K562 (cell line): ENCODE measurements around the gene BCAS3. TPM values are rescaled to one million over a fixed set of nuclear protein-coding genes. Genes with fewer than 3 reads are reported as not detected.

Experiments
- ATAC-seq: fragments of 200-7000 bp; cut with Tn5 transposase; 3 replicates; pipeline ENCODE4 v1.9.1; 2020; ENCODE audit warnings: moderate library complexity
- BruUV-seq: library from RNA; stranded (reverse); fragments of 400-500 nt; replicated peaks from 2 replicates; lab custom pipeline; 2021; lab: Mats Ljungman, UMichigan
- CTCF ChIA-PET: fragments of 300-600 bp; formaldehyde crosslinking; extraction: SDS; loops from one replicate; lab custom pipeline; 2021; ENCODE audit warnings: low intra/inter-chr PET ratio; lab: Yijun Ruan, JAX
- POLR2A ChIA-PET: fragments of 300-600, 350-650 bp; sonication (Branson Sonifier 250); formaldehyde crosslinking; extraction: SDS; loops from one replicate; lab custom pipeline; 2021; ENCODE audit warnings: antibody characterized with exemption, inconsistent platforms; lab: Yijun Ruan, JAX
- DNase-seq, 4 experiments: peaks; one replicate each; pipeline versions ENCODE4 v3.0.0 to v3.0.0-alpha.2; 2011 to 2018; ENCODE audit warnings: low spot score in 3 of 4, mixed read lengths in 3 of 4; ENCODE audit errors: extremely low read depth in 1 of 4
- FAIRE-seq: peaks from 2 replicates; lab custom pipeline; 2011; peaks lifted over from hg19 to GRCh38; lab: Jason Lieb, UNC
- H2AFZ ChIP-seq: 2 replicates; pipeline ENCODE4 v1.6.0; 2011; ENCODE audit warnings: low read depth, low read length, control low read depth, inconsistent platforms
- H3K27ac ChIP-seq: fragments of 200-600 bp; 3 replicates; pipeline ENCODE4 v1.8.0; 2011; ENCODE audit warnings: low read depth, mild to moderate bottlenecking, control low read depth, inconsistent platforms, low read length, moderate library complexity, mixed read lengths; ENCODE audit errors: extremely low read depth
- H3K27me3 ChIP-seq, 2 experiments: fragments of 300-600 bp in 1 of 2; 2 replicates in 1 of 2; 3 replicates in 1 of 2; pipeline versions ENCODE4 v1.6.0 to v1.8.0; 2011; ENCODE audit warnings: inconsistent platforms in 2 of 2, low read length in 2 of 2, mild to moderate bottlenecking in 1 of 2, mixed read lengths in 1 of 2, moderate library complexity in 1 of 2; ENCODE audit not compliant: control insufficient read depth in 2 of 2, insufficient read depth in 2 of 2
- H3K36me3 ChIP-seq: fragments of 300-600 bp; 3 replicates; pipeline ENCODE4 v1.8.0; 2011; ENCODE audit warnings: mild to moderate bottlenecking, low read length, inconsistent platforms; ENCODE audit not compliant: control insufficient read depth, insufficient read depth
- H3K4me1 ChIP-seq, 2 experiments: fragments of 200-600 bp in 1 of 2; replicated peaks in 1 of 2; 2 replicates in 1 of 2; 3 replicates in 1 of 2; pipeline versions ENCODE4 v1.5.1 to v1.8.0; 2011; ENCODE audit warnings: inconsistent platforms in 2 of 2, low read length in 2 of 2, mild to moderate bottlenecking in 1 of 2, mixed read lengths in 1 of 2, moderate library complexity in 1 of 2; ENCODE audit not compliant: control insufficient read depth in 2 of 2, insufficient read depth in 2 of 2
- H3K4me2 ChIP-seq: 2 replicates; pipeline ENCODE4 v1.6.1; 2011; ENCODE audit warnings: low read length, control low read depth, inconsistent platforms, mixed read lengths; ENCODE audit not compliant: insufficient read depth
- H3K4me3 ChIP-seq: fragments of 200-600 bp; sonication (generic), shearing (Covaris generic); 2 replicates; pipeline ENCODE4 v1.5.1; 2016; ENCODE audit warnings: control low read depth, inconsistent platforms
- H3K79me2 ChIP-seq: fragments of 200-600 bp; 3 replicates; pipeline ENCODE4 v1.8.0; 2011; ENCODE audit warnings: low read length, inconsistent platforms; ENCODE audit not compliant: control insufficient read depth, insufficient read depth
- H3K9ac ChIP-seq, 2 experiments: 2 replicates each; pipeline versions ENCODE4 v1.6.0 to v1.6.1; 2011; ENCODE audit warnings: low read depth in 2 of 2, low read length in 2 of 2, control low read depth in 1 of 2, inconsistent platforms in 1 of 2, mild to moderate bottlenecking in 1 of 2, mixed read lengths in 1 of 2; ENCODE audit not compliant: insufficient read depth in 1 of 2
- H3K9me1 ChIP-seq: one replicate; pipeline ENCODE4 v1.6.0; 2011; ENCODE audit warnings: inconsistent platforms, mild to moderate bottlenecking, low read length, moderate library complexity; ENCODE audit not compliant: control insufficient read depth, insufficient read depth
- H3K9me3 ChIP-seq: replicated peaks from 2 replicates; pipeline ENCODE4 v1.5.1; 2011; ENCODE audit warnings: low read depth, low read length, inconsistent platforms; ENCODE audit not compliant: control insufficient read depth, insufficient read depth
- H4K20me1 ChIP-seq: replicated peaks from 2 replicates; pipeline ENCODE4 v1.6.1; 2011; ENCODE audit warnings: low read length, inconsistent platforms, mixed read lengths; ENCODE audit not compliant: control insufficient read depth, insufficient read depth
- CCNT2 ChIP-seq: IDR thresholded peaks from 2 replicates; pipeline ENCODE4 v1.6.1; 2011; ENCODE audit warnings: borderline replicate concordance, low read depth, mild to moderate bottlenecking, moderate library complexity, mixed read lengths, low read length; ENCODE audit not compliant: insufficient read length; ENCODE audit errors: extremely low read depth
- CHCHD3 ChIP-seq: fragments of 250-450 bp; sonication (Bioruptor Pico); IDR thresholded peaks from 2 replicates; pipeline ENCODE4 v2.1.2; 2022; ENCODE audit warnings: mild to moderate bottlenecking
- DPF2 ChIP-seq: fragments of 450-650 bp; IDR thresholded peaks from 2 replicates; pipeline ENCODE4 v1.6.1; 2016
- ETV5 ChIP-seq: sonication (generic); formaldehyde crosslinking; IDR thresholded peaks from 2 replicates; pipeline ENCODE4 v1.4.0; 2020; ENCODE audit warnings: low read depth, mild to moderate bottlenecking, missing genetic modification reagents
- FIP1L1 ChIP-seq: fragments of 200-400 bp; formaldehyde crosslinking; IDR thresholded peaks from 2 replicates; pipeline ENCODE4 v1.6.1; 2018; ENCODE audit warnings: mild to moderate bottlenecking, low read depth, low read length; ENCODE audit not compliant: poor library complexity, severe bottlenecking
- HDAC1 ChIP-seq, 2 experiments: fragments of 450-650 bp; IDR thresholded peaks; 2 replicates each; pipeline ENCODE4 v1.6.1; 2016 to 2017; ENCODE audit warnings: inconsistent platforms in 1 of 2, mild to moderate bottlenecking in 1 of 2, moderate library complexity in 1 of 2
- ILK ChIP-seq: fragments of 450-650 bp; IDR thresholded peaks from 2 replicates; pipeline ENCODE4 v1.6.1; 2016; ENCODE audit warnings: missing genetic modification characterization, low read depth, mild to moderate bottlenecking, missing compliant biosample characterization, moderate library complexity, borderline replicate concordance
- SMAD1 ChIP-seq: fragments of 150-350 bp; IDR thresholded peaks from 2 replicates; pipeline ENCODE4 v1.6.1; 2014; ENCODE audit warnings: low read length, low read depth; ENCODE audit not compliant: partially characterized antibody
- SUPT5H ChIP-seq: fragments of 450-650 bp; IDR thresholded peaks from 2 replicates; pipeline ENCODE4 v1.6.1; 2016
- ZKSCAN3 ChIP-seq: fragments of 250-450 bp; sonication (Bioruptor Pico); IDR thresholded peaks from 2 replicates; pipeline ENCODE4 v1.4.0; 2020
- ZZZ3 ChIP-seq: fragments of 450-650 bp; IDR thresholded peaks from 2 replicates; pipeline ENCODE4 v1.6.1; 2016; ENCODE audit warnings: antibody characterized with exemption, mild to moderate bottlenecking, moderate library complexity
- WGBS: fragments of 100-300 bp; shearing (Covaris generic); methylation state at CpG from one replicate; pipeline ENCODE4 v1.1.6; 2016; ENCODE audit warnings: low coverage, mixed read lengths; ENCODE audit not compliant: insufficient coverage; ENCODE audit errors: missing lambda C conversion rate; 5-methylcytosine and 5-hydroxymethylcytosine counted together
- in situ Hi-C: fragments of 300-500 bp; cut with MboI; formaldehyde crosslinking; loops from 4 replicates; pipeline ENCODE4 v1.15.0; 2018; ENCODE audit warnings: inconsistent platforms, mixed read lengths
- intact Hi-C: fragments of 100-400 bp; cut with micrococcal nuclease; formaldehyde crosslinking; loops from 2 replicates; pipeline ENCODE4 v1.14.2; 2022
- polyA plus RNA-seq, 8 experiments: library from polyadenylated mRNA; depleted of rRNA in 4 of 8; stranded (reverse) in 5 of 8; unstranded in 3 of 8; fragments of >200 nt; fragmentation: Nextera tagmentation in 2 of 8; fragmentation: Illumina TruSeq in 1 of 8; extraction: Ambion mirVana in 2 of 8; extraction: Trizol in 1 of 8; gene quantifications; 2 replicates each; pipeline versions ENCODE4 v1.2.1 to v1.2.3, GENCODE V29; 2011 to 2014; ENCODE audit warnings: inconsistent platforms in 1 of 8, missing spikeins in 1 of 8
- total RNA-seq, 7 experiments: library from RNA; depleted of rRNA in 6 of 7; stranded (reverse); fragments of >200 nt in 6 of 7; fragmentation: Illumina TruSeq in 2 of 7; extraction: Trizol in 2 of 7; gene quantifications; 2 replicates each; pipeline versions ENCODE4 v1.2.1 to v1.2.3, GENCODE V29; 2011 to 2021; ENCODE audit warnings: low replicate concordance in 1 of 7
- TF ChIP-seq, protein P1 (sequence below): sonication (generic); formaldehyde crosslinking; IDR thresholded peaks from 2 replicates; pipeline ENCODE4 v1.8.0; 2022; ENCODE audit warnings: missing genetic modification reagents, mild to moderate bottlenecking, moderate library complexity, borderline replicate concordance
- TF ChIP-seq, protein P2 (sequence below): IDR thresholded peaks from 2 replicates; pipeline ENCODE4 v1.6.1; 2016; ENCODE audit warnings: missing genetic modification characterization, missing compliant biosample characterization
- TF ChIP-seq, protein P3 (sequence below): sonication (generic); formaldehyde crosslinking; IDR thresholded peaks from 2 replicates; pipeline ENCODE4 v1.4.0; 2020; ENCODE audit warnings: mild to moderate bottlenecking, missing genetic modification reagents
- TF ChIP-seq, protein P4 (sequence below): sonication (generic); formaldehyde crosslinking; IDR thresholded peaks from 2 replicates; pipeline ENCODE4 v1.8.1; 2023; ENCODE audit warnings: mild to moderate bottlenecking, missing genetic modification reagents
- TF ChIP-seq, protein P5 (sequence below): fragments of 450-650 bp; formaldehyde crosslinking; IDR thresholded peaks from 2 replicates; pipeline ENCODE4 v1.4.0; 2022; ENCODE audit warnings: mild to moderate bottlenecking, moderate library complexity

Gene BCAS3
- total and polyA plus RNA-seq, 9 of the 15 experiments (the other 6 are each of a cell fraction or from before 2014, with no cell fraction given) = 1.9 to 5.5 (median 3.5) TPM

DNA sequence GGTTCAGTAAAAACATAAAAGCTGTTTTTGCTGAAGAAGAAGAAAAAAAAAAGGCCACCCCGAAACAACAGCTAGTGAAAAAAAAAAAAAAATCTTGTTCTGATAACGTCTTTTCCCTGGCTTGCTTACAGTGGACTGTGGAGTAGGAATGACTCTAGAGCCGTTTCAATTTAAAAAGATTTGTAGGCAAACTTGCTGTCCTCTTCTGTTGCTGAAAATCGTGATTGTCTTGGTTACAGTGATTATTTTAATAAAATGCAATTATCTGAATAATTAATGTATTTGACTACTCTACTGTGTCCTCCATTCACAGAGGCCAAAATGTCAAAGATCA, 531.4 kb downstream of the BCAS3 start:
- H3K79me2 ChIP-seq = no peaks in the 10 kb centered on the region
- no peak for FAIRE-seq
- BruUV-seq = no TSS peak
- H2AFZ ChIP-seq = no peak overlapping the region
- H3K4me1 ChIP-seq = no peaks in the 10 kb centered on the region
- ChIA-PET POLR2A (interaction anchor here (1.2 kb wide), 1 partner anchor 12 kb away, joined by 3 read pairs; no protein-coding TSS in a partner anchor), CTCF (no interaction called here)
- H3K4me3 ChIP-seq = no peak overlapping the region
- intact Hi-C loops = no loop called here
- no peak for DNase-seq
- H3K9me1 ChIP-seq = no peaks in the 10 kb centered on the region
- no peaks in the 10 kb centered on the region for H3K9me3 ChIP-seq
- no peak overlapping the region for H3K9ac ChIP-seq
- ATAC-seq = no peak
- H3K27ac ChIP-seq = no peak overlapping the region
- H3K36me3 ChIP-seq = no peaks in the 10 kb centered on the region
- in situ Hi-C loops = loop anchor here (10.0 kb wide), 1 partner anchor 1744 kb away; no protein-coding TSS in a partner anchor
- H3K27me3 ChIP-seq = no peaks in the 10 kb centered on the region; a peak in 3 of 5 replicates
- WGBS = 0% methylated on average over 4 of the region's 4 CpGs
- no peaks in the 10 kb centered on the region for H4K20me1 ChIP-seq
- H3K4me2 ChIP-seq = no peak overlapping the region
- TF ChIP-seq DPF2 (no peak), ILK (tag) (no peak), SMAD1 (no peak), SUPT5H (no peak), CCNT2 (no peak), CHCHD3 (no peak), ETV5 (no peak), ZKSCAN3 (CRISPR knock-in tag) (no peak), ZZZ3 (no peak), FIP1L1 (no peak), HDAC1 (IDR thresholded peaks at IDR 0.05) (no peak)
- TF ChIP-seq, protein P1, sequence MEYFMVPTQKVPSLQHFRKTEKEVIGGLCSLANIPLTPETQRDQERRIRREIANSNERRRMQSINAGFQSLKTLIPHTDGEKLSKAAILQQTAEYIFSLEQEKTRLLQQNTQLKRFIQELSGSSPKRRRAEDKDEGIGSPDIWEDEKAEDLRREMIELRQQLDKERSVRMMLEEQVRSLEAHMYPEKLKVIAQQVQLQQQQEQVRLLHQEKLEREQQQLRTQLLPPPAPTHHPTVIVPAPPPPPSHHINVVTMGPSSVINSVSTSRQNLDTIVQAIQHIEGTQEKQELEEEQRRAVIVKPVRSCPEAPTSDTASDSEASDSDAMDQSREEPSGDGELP (CRISPR knock-in tag) = no peak
- TF ChIP-seq, protein P2, sequence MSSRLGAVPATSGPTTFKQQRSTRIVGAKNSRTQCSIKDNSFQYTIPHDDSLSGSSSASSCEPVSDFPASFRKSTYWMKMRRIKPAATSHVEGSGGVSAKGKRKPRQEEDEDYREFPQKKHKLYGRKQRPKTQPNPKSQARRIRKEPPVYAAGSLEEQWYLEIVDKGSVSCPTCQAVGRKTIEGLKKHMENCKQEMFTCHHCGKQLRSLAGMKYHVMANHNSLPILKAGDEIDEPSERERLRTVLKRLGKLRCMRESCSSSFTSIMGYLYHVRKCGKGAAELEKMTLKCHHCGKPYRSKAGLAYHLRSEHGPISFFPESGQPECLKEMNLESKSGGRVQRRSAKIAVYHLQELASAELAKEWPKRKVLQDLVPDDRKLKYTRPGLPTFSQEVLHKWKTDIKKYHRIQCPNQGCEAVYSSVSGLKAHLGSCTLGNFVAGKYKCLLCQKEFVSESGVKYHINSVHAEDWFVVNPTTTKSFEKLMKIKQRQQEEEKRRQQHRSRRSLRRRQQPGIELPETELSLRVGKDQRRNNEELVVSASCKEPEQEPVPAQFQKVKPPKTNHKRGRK (tag) = no peak
- TF ChIP-seq, protein P3, sequence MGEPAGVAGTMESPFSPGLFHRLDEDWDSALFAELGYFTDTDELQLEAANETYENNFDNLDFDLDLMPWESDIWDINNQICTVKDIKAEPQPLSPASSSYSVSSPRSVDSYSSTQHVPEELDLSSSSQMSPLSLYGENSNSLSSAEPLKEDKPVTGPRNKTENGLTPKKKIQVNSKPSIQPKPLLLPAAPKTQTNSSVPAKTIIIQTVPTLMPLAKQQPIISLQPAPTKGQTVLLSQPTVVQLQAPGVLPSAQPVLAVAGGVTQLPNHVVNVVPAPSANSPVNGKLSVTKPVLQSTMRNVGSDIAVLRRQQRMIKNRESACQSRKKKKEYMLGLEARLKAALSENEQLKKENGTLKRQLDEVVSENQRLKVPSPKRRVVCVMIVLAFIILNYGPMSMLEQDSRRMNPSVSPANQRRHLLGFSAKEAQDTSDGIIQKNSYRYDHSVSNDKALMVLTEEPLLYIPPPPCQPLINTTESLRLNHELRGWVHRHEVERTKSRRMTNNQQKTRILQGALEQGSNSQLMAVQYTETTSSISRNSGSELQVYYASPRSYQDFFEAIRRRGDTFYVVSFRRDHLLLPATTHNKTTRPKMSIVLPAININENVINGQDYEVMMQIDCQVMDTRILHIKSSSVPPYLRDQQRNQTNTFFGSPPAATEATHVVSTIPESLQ (CRISPR knock-in tag) = no peak
- TF ChIP-seq, protein P4, sequence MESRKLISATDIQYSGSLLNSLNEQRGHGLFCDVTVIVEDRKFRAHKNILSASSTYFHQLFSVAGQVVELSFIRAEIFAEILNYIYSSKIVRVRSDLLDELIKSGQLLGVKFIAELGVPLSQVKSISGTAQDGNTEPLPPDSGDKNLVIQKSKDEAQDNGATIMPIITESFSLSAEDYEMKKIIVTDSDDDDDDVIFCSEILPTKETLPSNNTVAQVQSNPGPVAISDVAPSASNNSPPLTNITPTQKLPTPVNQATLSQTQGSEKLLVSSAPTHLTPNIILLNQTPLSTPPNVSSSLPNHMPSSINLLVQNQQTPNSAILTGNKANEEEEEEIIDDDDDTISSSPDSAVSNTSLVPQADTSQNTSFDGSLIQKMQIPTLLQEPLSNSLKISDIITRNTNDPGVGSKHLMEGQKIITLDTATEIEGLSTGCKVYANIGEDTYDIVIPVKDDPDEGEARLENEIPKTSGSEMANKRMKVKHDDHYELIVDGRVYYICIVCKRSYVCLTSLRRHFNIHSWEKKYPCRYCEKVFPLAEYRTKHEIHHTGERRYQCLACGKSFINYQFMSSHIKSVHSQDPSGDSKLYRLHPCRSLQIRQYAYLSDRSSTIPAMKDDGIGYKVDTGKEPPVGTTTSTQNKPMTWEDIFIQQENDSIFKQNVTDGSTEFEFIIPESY (CRISPR knock-in tag) = no peak
- TF ChIP-seq, protein P5, sequence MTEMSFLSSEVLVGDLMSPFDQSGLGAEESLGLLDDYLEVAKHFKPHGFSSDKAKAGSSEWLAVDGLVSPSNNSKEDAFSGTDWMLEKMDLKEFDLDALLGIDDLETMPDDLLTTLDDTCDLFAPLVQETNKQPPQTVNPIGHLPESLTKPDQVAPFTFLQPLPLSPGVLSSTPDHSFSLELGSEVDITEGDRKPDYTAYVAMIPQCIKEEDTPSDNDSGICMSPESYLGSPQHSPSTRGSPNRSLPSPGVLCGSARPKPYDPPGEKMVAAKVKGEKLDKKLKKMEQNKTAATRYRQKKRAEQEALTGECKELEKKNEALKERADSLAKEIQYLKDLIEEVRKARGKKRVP (CRISPR knock-in tag) = no peak
